GM18498 (cell line): ENCODE data around the gene MED1.
"Not testable (repeated sequence)": the region's sequence is repeated elsewhere in the genome, so short reads cannot be mapped to it uniquely, and the experiment has no call there.

Experiments
- ATAC-seq: cut with Tn5 transposase; IDR thresholded peaks from one replicate; pipeline ENCODE4 v1.9.1; 2021; ENCODE audit warnings: mild to moderate bottlenecking, moderate library complexity; ENCODE audit not compliant: unreplicated experiment

Gene MED1, protein sequence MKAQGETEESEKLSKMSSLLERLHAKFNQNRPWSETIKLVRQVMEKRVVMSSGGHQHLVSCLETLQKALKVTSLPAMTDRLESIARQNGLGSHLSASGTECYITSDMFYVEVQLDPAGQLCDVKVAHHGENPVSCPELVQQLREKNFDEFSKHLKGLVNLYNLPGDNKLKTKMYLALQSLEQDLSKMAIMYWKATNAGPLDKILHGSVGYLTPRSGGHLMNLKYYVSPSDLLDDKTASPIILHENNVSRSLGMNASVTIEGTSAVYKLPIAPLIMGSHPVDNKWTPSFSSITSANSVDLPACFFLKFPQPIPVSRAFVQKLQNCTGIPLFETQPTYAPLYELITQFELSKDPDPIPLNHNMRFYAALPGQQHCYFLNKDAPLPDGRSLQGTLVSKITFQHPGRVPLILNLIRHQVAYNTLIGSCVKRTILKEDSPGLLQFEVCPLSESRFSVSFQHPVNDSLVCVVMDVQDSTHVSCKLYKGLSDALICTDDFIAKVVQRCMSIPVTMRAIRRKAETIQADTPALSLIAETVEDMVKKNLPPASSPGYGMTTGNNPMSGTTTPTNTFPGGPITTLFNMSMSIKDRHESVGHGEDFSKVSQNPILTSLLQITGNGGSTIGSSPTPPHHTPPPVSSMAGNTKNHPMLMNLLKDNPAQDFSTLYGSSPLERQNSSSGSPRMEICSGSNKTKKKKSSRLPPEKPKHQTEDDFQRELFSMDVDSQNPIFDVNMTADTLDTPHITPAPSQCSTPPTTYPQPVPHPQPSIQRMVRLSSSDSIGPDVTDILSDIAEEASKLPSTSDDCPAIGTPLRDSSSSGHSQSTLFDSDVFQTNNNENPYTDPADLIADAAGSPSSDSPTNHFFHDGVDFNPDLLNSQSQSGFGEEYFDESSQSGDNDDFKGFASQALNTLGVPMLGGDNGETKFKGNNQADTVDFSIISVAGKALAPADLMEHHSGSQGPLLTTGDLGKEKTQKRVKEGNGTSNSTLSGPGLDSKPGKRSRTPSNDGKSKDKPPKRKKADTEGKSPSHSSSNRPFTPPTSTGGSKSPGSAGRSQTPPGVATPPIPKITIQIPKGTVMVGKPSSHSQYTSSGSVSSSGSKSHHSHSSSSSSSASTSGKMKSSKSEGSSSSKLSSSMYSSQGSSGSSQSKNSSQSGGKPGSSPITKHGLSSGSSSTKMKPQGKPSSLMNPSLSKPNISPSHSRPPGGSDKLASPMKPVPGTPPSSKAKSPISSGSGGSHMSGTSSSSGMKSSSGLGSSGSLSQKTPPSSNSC (N-terminal part only)

DNA sequence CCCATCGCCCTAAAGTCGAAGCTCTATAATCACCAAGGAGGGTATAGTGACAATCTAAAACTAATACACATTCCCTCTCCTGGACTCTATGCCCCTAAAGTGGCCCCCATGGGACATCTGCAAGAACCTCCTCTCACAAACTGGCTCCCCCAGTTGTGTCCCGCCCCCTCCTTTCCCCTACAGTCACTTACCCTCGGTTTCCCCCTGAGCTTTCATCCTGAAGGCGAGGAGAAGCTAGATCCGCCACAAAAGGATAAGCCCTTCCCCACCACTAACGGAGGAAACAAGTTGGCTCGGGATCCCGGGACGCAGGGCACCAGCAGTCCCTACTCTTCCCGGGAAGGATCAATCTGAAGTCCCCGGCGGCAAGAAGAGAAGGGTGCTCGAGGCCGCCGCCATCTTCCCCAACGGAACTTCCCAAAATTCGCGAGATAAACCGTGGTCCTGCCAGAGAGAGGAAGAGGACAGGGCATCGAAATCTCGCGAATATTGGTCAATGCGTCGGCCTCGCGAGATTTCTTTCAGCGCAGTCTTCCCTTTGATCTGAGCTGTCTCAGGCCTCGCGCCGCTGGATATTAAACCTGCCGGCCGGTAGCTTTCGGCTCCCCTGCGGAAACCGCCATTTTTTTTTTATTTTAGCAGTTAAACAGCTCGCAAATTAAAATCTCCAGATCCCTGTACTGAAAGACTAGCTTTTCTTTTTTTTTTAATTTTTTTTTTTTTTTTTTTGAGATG lies at the start of gene MED1:
Gene MED1, minus strand, starts transcription at position 417 of the 735 bp plus-strand sequence. Its CDS starts 201 bp downstream, at position 216.
- peak; percentile 94 for ATAC-seq

DNA sequence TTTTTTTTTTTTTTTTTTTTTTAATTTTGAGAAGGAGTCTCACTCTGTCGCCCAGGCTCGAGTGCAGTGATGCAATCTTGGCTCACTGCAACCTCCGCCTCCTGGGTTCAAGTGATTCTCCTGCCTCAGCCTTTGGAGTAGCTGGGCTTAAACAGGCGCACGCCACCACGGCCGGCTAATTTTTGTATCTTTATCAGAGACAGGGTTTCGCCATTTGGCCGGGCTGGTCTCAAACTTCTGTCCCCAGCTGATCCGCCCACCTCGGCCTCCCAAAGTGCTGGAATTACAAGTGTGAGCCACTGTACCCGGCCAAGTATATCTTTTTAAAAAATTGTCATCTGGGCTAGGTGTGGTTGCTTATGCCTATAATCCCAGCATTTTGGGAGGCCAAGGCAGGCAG lies 45.9 kb upstream of the MED1 start:
- ATAC-seq: not testable (repeated sequence)

- ATAC-seq: no peak
Measured at GRCh38 chr17:39487946-39488345, 36.9 kb upstream of the MED1 start.

DNA sequence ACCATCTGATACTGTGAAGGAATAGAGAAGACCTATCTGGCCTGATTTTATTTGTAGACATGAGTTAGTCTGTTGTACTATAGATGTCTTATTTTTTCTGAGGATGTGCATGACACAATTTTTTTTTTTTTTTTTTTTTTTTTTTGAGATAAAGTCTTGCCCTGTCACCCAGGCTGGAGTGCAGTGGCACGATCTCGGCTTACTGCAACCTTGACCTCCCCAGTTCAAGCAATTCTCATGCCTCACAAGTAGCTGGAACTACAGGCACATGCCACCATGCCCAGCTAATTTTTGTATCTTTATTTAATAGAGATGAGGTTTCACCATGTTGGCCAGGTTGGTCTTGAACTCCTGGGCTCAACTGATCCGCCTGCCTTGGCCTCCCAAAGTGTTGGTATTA lies 36.4 kb upstream of the MED1 start:
- not testable (repeated sequence) for ATAC-seq

DNA sequence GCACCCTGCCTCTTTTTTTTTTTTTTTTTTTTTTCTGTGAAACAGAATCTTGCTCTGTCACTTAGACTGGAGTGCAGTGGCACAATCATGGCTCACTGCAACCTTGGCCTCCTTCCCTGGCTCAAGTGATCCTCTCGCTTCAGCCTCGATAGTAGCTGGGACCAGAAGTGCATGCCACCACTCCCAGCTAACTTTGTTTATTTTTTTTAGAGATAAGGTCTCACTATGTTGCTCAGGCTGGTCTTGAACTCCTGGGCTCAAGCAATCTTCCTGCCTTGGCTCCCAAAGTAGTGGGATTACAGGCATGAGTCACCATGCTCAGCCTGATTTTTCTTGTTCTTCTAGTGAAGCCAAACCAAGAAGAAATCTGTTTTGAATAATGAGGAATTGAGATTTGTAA lies 35.2 kb upstream of the MED1 start:
- no peak for ATAC-seq

- no peak for ATAC-seq
Measured at GRCh38 chr17:39485555-39485954, 34.5 kb upstream of the MED1 start.

- ATAC-seq: peak; percentile 76
Measured at GRCh38 chr17:39484178-39484577, 33.1 kb upstream of the MED1 start.

DNA sequence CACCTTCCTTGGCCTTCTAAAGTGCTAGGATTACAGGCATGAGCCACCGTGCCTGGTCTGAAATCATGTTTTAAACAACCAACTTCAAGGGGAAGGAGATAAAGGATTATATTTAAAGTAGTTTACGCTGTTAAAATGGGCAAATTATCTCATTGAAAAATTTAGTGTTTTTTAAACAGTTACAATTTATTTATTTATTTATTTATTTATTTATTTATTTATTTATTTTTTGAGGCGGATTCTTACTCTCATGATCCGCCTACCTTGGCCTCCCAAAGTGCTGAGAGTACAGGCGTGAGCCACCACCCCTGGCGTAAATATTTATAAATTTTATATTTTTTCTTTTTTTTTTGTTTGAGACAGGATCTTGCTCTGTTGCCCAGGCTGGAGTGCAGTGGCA lies 32.4 kb upstream of the MED1 start:
- no peak for ATAC-seq

GRCh38 chr17:39479631-39480030 lies 28.6 kb upstream of the MED1 start:
- not testable (repeated sequence) for ATAC-seq

GRCh38 chr17:39473310-39473709 lies 22.2 kb upstream of the MED1 start:
- ATAC-seq: no peak

GRCh38 chr17:39468610-39469009 lies 17.5 kb upstream of the MED1 start:
- not testable (repeated sequence) for ATAC-seq

DNA sequence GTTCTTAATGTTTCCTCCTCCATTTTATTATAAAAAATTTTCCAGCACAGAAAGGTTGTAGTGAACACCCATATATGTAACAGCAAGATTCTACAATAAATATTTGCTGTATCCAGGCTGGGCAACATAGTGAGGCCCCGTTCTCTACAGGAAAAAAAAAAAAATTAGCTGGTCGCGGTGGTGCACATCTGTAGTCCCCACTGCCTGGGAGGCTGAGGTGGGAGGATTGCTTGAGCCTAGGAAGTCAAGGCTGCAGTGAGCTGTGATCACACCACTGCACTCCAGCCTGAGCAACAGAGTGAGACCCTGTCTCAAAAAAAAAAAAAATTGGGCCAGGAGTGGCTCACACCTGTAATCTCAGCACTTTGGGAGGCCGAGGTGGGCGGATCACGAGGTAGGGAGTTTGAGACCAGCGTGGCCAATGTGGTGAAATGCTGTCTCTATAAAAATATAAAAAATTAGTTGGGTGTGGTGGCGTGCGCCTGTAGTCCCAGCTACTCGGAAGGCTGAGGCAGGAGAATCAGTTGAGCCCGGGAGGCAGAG lies 13.6 kb upstream of the MED1 start:
- not testable (repeated sequence) for ATAC-seq

DNA sequence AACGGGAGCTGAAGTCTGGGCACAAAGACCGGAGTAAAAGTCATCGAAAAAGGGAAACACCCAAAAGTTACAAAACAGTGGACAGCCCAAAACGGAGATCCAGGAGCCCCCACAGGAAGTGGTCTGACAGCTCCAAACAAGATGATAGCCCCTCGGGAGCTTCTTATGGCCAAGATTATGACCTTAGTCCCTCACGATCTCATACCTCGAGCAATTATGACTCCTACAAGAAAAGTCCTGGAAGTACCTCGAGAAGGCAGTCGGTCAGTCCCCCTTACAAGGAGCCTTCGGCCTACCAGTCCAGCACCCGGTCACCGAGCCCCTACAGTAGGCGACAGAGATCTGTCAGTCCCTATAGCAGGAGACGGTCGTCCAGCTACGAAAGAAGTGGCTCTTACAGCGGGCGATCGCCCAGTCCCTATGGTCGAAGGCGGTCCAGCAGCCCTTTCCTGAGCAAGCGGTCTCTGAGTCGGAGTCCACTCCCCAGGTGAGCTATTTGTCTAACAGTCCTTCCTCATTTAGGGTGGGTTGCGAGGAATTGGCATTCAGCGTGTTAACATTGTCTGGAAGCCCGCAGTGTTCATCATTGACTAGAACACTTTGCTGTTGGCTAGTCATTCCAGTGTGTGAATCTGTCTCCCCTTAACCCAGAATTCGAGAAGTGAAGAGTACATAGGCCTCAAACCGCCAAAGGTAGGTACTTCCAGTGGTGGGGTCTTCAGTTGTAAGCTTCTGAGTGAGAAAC lies 11.7 kb upstream of the MED1 start:
- no peak for ATAC-seq

DNA sequence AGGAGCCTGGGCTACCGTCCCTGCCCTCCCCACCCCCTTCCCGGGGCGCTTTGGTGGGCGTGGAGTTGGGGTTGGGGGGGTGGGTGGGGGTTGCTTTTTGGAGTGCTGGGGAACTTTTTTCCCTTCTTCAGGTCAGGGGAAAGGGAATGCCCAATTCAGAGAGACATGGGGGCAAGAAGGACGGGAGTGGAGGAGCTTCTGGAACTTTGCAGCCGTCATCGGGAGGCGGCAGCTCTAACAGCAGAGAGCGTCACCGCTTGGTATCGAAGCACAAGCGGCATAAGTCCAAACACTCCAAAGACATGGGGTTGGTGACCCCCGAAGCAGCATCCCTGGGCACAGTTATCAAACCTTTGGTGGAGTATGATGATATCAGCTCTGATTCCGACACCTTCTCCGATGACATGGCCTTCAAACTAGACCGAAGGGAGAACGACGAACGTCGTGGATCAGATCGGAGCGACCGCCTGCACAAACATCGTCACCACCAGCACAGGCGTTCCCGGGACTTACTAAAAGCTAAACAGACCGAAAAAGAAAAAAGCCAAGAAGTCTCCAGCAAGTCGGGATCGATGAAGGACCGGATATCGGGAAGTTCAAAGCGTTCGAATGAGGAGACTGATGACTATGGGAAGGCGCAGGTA lies 11.0 kb upstream of the MED1 start:
- ATAC-seq: peak; percentile 5

DNA sequence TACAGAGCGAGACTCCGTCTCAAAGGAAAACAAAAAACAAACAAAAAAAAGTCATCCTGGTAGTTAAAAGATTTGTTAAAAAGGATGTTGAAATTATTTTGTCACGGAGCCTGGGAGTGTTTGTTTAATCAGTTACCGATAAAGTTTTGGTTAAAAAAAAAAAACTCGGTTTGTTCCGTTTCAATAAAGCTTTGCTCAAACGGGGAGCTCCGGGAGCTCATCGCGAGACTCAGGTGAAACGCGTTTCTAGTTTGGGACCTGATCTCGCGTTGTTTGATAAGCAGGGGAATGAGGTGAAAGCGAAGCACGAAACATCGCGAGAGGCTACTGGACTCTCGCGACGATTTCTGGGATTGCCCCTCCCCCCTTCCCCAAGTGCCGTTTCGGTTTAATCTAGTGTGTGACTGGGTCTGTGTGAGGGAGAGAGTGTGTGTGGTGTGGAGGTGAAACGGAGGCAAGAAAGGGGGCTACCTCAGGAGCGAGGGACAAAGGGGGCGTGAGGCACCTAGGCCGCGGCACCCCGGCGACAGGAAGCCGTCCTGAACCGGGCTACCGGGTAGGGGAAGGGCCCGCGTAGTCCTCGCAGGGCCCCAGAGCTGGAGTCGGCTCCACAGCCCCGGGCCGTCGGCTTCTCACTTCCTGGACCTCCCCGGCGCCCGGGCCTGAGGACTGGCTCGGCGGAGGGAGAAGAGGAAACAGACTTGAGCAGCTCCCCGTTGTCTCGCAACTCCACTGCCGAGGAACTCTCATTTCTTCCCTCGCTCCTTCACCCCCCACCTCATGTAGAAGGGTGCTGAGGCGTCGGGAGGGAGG lies 10.3 kb upstream of the MED1 start, which contains the start of gene CDK12:
Gene CDK12, plus strand, starts transcription at position 374 of the 813 bp plus-strand sequence. CDS start 586 bp downstream, outside the sequence.
- peak; percentile 79 for ATAC-seq

- ATAC-seq: no peak
Measured at GRCh38 chr17:39455919-39456318, 4.9 kb upstream of the MED1 start.

GRCh38 chr17:39450051-39450450 lies 1.0 kb downstream of the MED1 start:
- no peak for ATAC-seq

GRCh38 chr17:39447561-39447960 lies 3.5 kb downstream of the MED1 start:
- no peak for ATAC-seq
